ENCODE data around the gene OSM.

OSM gene

GRCh38 chr22:30305906-30306626 lies 39.4 kb upstream of the OSM start:
- DNase-seq (ENCODE audit: low read depth): no peak
- H3K4me3 ChIP-seq (ENCODE audit: control insufficient read depth, low read depth, low read length): no peak overlapping the region
- TF ChIP-seq, protein P1, sequence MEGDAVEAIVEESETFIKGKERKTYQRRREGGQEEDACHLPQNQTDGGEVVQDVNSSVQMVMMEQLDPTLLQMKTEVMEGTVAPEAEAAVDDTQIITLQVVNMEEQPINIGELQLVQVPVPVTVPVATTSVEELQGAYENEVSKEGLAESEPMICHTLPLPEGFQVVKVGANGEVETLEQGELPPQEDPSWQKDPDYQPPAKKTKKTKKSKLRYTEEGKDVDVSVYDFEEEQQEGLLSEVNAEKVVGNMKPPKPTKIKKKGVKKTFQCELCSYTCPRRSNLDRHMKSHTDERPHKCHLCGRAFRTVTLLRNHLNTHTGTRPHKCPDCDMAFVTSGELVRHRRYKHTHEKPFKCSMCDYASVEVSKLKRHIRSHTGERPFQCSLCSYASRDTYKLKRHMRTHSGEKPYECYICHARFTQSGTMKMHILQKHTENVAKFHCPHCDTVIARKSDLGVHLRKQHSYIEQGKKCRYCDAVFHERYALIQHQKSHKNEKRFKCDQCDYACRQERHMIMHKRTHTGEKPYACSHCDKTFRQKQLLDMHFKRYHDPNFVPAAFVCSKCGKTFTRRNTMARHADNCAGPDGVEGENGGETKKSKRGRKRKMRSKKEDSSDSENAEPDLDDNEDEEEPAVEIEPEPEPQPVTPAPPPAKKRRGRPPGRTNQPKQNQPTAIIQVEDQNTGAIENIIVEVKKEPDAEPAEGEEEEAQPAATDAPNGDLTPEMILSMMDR (conservative IDR thresholded peaks at IDR 0.05; ENCODE audit: control insufficient read depth, insufficient read depth, low read depth, low read length): no peak

GRCh38 chr22:30305519-30305905 lies 38.9 kb upstream of the OSM start:
- no peak overlapping the region for H3K4me3 ChIP-seq (ENCODE audit: control insufficient read depth, low read depth, low read length)
- TF ChIP-seq, protein P1 (conservative IDR thresholded peaks at IDR 0.05; ENCODE audit: control insufficient read depth, insufficient read depth, low read depth, low read length): no peak
- peak; percentile 42 for DNase-seq (ENCODE audit: low read depth)

DNA sequence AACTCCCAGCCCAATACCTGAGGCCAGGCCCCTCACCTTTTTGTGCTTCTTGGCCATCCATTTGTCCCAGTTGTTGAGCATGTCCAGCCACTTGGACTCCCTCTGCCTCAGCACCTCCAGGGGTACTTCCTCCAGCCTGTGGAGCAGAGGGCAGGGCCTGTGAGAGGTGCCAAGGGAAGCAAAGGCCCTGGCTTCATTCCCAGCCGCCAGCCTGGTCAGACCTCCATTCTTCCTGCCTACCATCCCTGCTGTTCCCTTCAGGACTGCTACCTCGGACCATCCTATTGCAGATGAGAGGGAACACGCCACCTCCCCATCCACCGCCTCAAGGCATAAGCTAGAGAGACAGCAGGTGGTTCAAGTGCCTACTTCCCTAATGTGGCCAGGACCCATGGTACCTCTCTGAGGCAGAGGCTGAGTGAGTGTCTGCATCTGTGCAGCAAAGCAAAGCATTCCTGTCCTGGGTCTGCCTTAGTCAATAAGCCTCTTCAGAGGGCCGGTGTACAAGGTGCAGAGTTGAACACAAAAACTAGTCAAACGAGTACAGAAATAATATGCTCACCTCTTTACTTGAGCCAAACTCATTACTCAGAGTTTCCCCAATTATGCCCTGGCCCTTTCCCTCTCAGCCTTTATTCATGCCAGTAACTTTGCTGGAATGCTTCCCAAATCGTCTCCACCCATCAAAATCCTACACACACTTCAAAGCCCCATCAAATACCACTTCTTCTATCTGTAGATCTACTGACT lies 38.0 kb upstream of the OSM start:
- H3K4me3 ChIP-seq (ENCODE audit: control insufficient read depth, low read depth, low read length): no peak overlapping the region
- TF ChIP-seq, protein P1 (conservative IDR thresholded peaks at IDR 0.05; ENCODE audit: control insufficient read depth, insufficient read depth, low read depth, low read length): no peak
- DNase-seq (ENCODE audit: low read depth): no peak

DNA sequence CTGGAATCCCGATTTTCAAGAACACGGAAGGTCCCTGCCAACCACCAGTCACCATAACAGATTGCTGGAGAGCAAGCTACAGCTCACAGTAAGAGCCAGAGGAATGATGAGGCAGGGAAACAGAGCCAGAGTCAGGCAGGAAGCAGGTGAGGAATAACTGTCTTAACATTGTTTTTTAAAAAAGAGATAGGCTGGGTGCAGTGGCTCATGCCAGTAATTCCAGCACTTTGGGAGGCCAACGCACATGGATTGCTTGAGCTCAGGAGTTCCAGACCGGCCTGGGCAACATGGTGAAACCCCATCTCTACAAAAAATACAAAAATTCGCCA lies 36.1 kb upstream of the OSM start:
- no peak overlapping the region for H3K4me3 ChIP-seq (ENCODE audit: control insufficient read depth, low read depth, low read length)
- TF ChIP-seq, protein P1 (conservative IDR thresholded peaks at IDR 0.05; ENCODE audit: control insufficient read depth, insufficient read depth, low read depth, low read length): no peak
- no peak for DNase-seq (ENCODE audit: low read depth)

- no peak overlapping the region for H3K4me3 ChIP-seq (ENCODE audit: control insufficient read depth, low read depth, low read length)
- TF ChIP-seq, protein P1 (conservative IDR thresholded peaks at IDR 0.05; ENCODE audit: control insufficient read depth, insufficient read depth, low read depth, low read length): no peak
- DNase-seq (ENCODE audit: low read depth): peak; percentile 86
Measured at GRCh38 chr22:30301995-30302809, 35.6 kb upstream of the OSM start.

DNA sequence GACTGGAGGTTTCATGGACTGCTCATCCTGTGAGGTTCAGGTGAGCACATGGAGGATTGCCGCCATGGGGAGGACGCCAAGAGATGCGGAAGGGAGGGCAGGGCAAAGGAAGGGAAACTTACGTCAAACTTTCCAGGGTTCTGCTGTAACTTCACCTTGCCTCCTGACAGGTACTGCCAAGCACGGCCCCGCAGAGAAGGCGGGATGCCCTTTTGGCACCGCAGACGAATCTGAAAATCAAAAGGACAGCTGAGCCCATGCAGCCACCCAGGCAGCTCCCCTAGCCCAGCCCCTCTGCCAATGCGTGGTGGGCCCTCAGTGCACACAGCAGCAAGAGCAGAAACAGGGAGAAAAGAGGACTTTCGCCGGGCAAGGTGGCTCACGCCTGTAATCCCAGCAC lies 32.7 kb upstream of the OSM start:
- DNase-seq (ENCODE audit: low read depth): no peak
- H3K4me3 ChIP-seq (ENCODE audit: control insufficient read depth, low read depth, low read length): no peak overlapping the region
- TF ChIP-seq, protein P1 (conservative IDR thresholded peaks at IDR 0.05; ENCODE audit: control insufficient read depth, insufficient read depth, low read depth, low read length): no peak

All from fibroblast of mammary gland (primary cell).